K562 (cell line): ENCODE results near the gene MPHOSPH8. TPM values are rescaled to one million over a fixed set of nuclear protein-coding genes. Genes with fewer than 3 reads are reported as not detected.
A peak's percentile ranks its signal among the peaks of the same experiment; 100 is the strongest.

Source experiments
- ATAC-seq: fragments of 200-7000 bp; cut with Tn5 transposase; 3 replicates; pipeline ENCODE4 v1.9.1; 2020; ENCODE audit warnings: moderate library complexity
- BruUV-seq: library from RNA; stranded (reverse); fragments of 400-500 nt; replicated peaks from 2 replicates; lab custom pipeline; 2021; lab: Mats Ljungman, UMichigan
- CTCF ChIA-PET: fragments of 300-600 bp; formaldehyde crosslinking; extraction: SDS; loops from one replicate; lab custom pipeline; 2021; ENCODE audit warnings: low intra/inter-chr PET ratio; lab: Yijun Ruan, JAX
- POLR2A ChIA-PET: fragments of 300-600, 350-650 bp; sonication (Branson Sonifier 250); formaldehyde crosslinking; extraction: SDS; loops from one replicate; lab custom pipeline; 2021; ENCODE audit warnings: antibody characterized with exemption, inconsistent platforms; lab: Yijun Ruan, JAX
- DNase-seq, 4 experiments: peaks; one replicate each; pipeline versions ENCODE4 v3.0.0 to v3.0.0-alpha.2; 2011 to 2018; ENCODE audit warnings: low spot score in 3 of 4, mixed read lengths in 3 of 4; ENCODE audit errors: extremely low read depth in 1 of 4
- FAIRE-seq: peaks from 2 replicates; lab custom pipeline; 2011; peaks lifted over from hg19 to GRCh38; lab: Jason Lieb, UNC
- H2AFZ ChIP-seq: 2 replicates; pipeline ENCODE4 v1.6.0; 2011; ENCODE audit warnings: low read depth, low read length, control low read depth, inconsistent platforms
- H3K27ac ChIP-seq: fragments of 200-600 bp; 3 replicates; pipeline ENCODE4 v1.8.0; 2011; ENCODE audit warnings: low read depth, mild to moderate bottlenecking, control low read depth, inconsistent platforms, low read length, moderate library complexity, mixed read lengths; ENCODE audit errors: extremely low read depth
- H3K27me3 ChIP-seq, 2 experiments: fragments of 300-600 bp in 1 of 2; 2 replicates in 1 of 2; 3 replicates in 1 of 2; pipeline versions ENCODE4 v1.6.0 to v1.8.0; 2011; ENCODE audit warnings: inconsistent platforms in 2 of 2, low read length in 2 of 2, mild to moderate bottlenecking in 1 of 2, mixed read lengths in 1 of 2, moderate library complexity in 1 of 2; ENCODE audit not compliant: control insufficient read depth in 2 of 2, insufficient read depth in 2 of 2
- H3K36me3 ChIP-seq: fragments of 300-600 bp; 3 replicates; pipeline ENCODE4 v1.8.0; 2011; ENCODE audit warnings: mild to moderate bottlenecking, low read length, inconsistent platforms; ENCODE audit not compliant: control insufficient read depth, insufficient read depth
- H3K4me1 ChIP-seq, 2 experiments: fragments of 200-600 bp in 1 of 2; replicated peaks in 1 of 2; 2 replicates in 1 of 2; 3 replicates in 1 of 2; pipeline versions ENCODE4 v1.5.1 to v1.8.0; 2011; ENCODE audit warnings: inconsistent platforms in 2 of 2, low read length in 2 of 2, mild to moderate bottlenecking in 1 of 2, mixed read lengths in 1 of 2, moderate library complexity in 1 of 2; ENCODE audit not compliant: control insufficient read depth in 2 of 2, insufficient read depth in 2 of 2
- H3K4me2 ChIP-seq: 2 replicates; pipeline ENCODE4 v1.6.1; 2011; ENCODE audit warnings: low read length, control low read depth, inconsistent platforms, mixed read lengths; ENCODE audit not compliant: insufficient read depth
- H3K4me3 ChIP-seq: fragments of 200-600 bp; sonication (generic), shearing (Covaris generic); 2 replicates; pipeline ENCODE4 v1.5.1; 2016; ENCODE audit warnings: control low read depth, inconsistent platforms
- H3K79me2 ChIP-seq: fragments of 200-600 bp; 3 replicates; pipeline ENCODE4 v1.8.0; 2011; ENCODE audit warnings: low read length, inconsistent platforms; ENCODE audit not compliant: control insufficient read depth, insufficient read depth
- H3K9ac ChIP-seq, 2 experiments: 2 replicates each; pipeline versions ENCODE4 v1.6.0 to v1.6.1; 2011; ENCODE audit warnings: low read depth in 2 of 2, low read length in 2 of 2, control low read depth in 1 of 2, inconsistent platforms in 1 of 2, mild to moderate bottlenecking in 1 of 2, mixed read lengths in 1 of 2; ENCODE audit not compliant: insufficient read depth in 1 of 2
- H3K9me1 ChIP-seq: one replicate; pipeline ENCODE4 v1.6.0; 2011; ENCODE audit warnings: inconsistent platforms, mild to moderate bottlenecking, low read length, moderate library complexity; ENCODE audit not compliant: control insufficient read depth, insufficient read depth
- H3K9me3 ChIP-seq: replicated peaks from 2 replicates; pipeline ENCODE4 v1.5.1; 2011; ENCODE audit warnings: low read depth, low read length, inconsistent platforms; ENCODE audit not compliant: control insufficient read depth, insufficient read depth
- H4K20me1 ChIP-seq: replicated peaks from 2 replicates; pipeline ENCODE4 v1.6.1; 2011; ENCODE audit warnings: low read length, inconsistent platforms, mixed read lengths; ENCODE audit not compliant: control insufficient read depth, insufficient read depth
- JUN ChIP-seq, 2 experiments: sonication (generic) in 1 of 2; formaldehyde crosslinking in 1 of 2; IDR thresholded peaks; 2 replicates each; pipeline versions ENCODE4 v1.6.1 to v1.8.0; 2012 to 2022; ENCODE audit warnings: borderline replicate concordance in 2 of 2, mild to moderate bottlenecking in 2 of 2, improper control_type of control experiment in 1 of 2, low read depth in 1 of 2, low read length in 1 of 2, missing genetic modification reagents in 1 of 2
- SETDB1 ChIP-seq: IDR thresholded peaks from one replicate; pipeline ENCODE4 v1.6.1; 2012; ENCODE audit warnings: low read length, control low read depth, inconsistent platforms
- ZNF253 ChIP-seq: fragments of 250-450 bp; sonication (Bioruptor Pico); conservative IDR thresholded peaks from 2 replicates; pipeline ENCODE4 v1.6.1; 2021; ENCODE audit warnings: mild to moderate bottlenecking
- WGBS: fragments of 100-300 bp; shearing (Covaris generic); methylation state at CpG from one replicate; pipeline ENCODE4 v1.1.6; 2016; ENCODE audit warnings: low coverage, mixed read lengths; ENCODE audit not compliant: insufficient coverage; ENCODE audit errors: missing lambda C conversion rate; 5-methylcytosine and 5-hydroxymethylcytosine counted together
- in situ Hi-C: fragments of 300-500 bp; cut with MboI; formaldehyde crosslinking; loops from 4 replicates; pipeline ENCODE4 v1.15.0; 2018; ENCODE audit warnings: inconsistent platforms, mixed read lengths
- intact Hi-C: fragments of 100-400 bp; cut with micrococcal nuclease; formaldehyde crosslinking; loops from 2 replicates; pipeline ENCODE4 v1.14.2; 2022
- polyA plus RNA-seq, 8 experiments: library from polyadenylated mRNA; depleted of rRNA in 4 of 8; stranded (reverse) in 5 of 8; unstranded in 3 of 8; fragments of >200 nt; fragmentation: Nextera tagmentation in 2 of 8; fragmentation: Illumina TruSeq in 1 of 8; extraction: Ambion mirVana in 2 of 8; extraction: Trizol in 1 of 8; gene quantifications; 2 replicates each; pipeline versions ENCODE4 v1.2.1 to v1.2.3, GENCODE V29; 2011 to 2014; ENCODE audit warnings: inconsistent platforms in 1 of 8, missing spikeins in 1 of 8
- total RNA-seq, 7 experiments: library from RNA; depleted of rRNA in 6 of 7; stranded (reverse); fragments of >200 nt in 6 of 7; fragmentation: Illumina TruSeq in 2 of 7; extraction: Trizol in 2 of 7; gene quantifications; 2 replicates each; pipeline versions ENCODE4 v1.2.1 to v1.2.3, GENCODE V29; 2011 to 2021; ENCODE audit warnings: low replicate concordance in 1 of 7
- TF ChIP-seq, protein P1 (sequence below), 2 experiments: fragments of 450-650 bp in 1 of 2; sonication (generic) in 1 of 2; formaldehyde crosslinking in 1 of 2; IDR thresholded peaks in 1 of 2; conservative IDR thresholded peaks in 1 of 2; 2 replicates each; pipeline versions ENCODE4 v1.6.1 to v1.8.1; 2016 to 2023; ENCODE audit warnings: mild to moderate bottlenecking in 2 of 2, moderate library complexity in 2 of 2, inconsistent platforms in 1 of 2, missing genetic modification reagents in 1 of 2

Gene MPHOSPH8
- total and polyA plus RNA-seq, 9 of the 15 experiments (the other 6 are each of a cell fraction or from before 2014, with no cell fraction given), result 10.3 to 24.8 (median 16.6) TPM

GRCh38 chr13:19597523-19597922 is 35.9 kb upstream of the MPHOSPH8 start:
- no peak overlapping the region for H3K4me3 ChIP-seq
- H2AFZ ChIP-seq, result no peak overlapping the region
- no peaks in the 10 kb centered on the region for H3K9me3 ChIP-seq
- peaks cover 5% of the 10 kb centered on the region for H3K79me2 ChIP-seq
- ChIA-PET POLR2A (no interaction called here), CTCF (interaction anchor here (0.6 kb wide), 2 partner anchors 43 to 459 kb away, joined by 3 read pairs; no protein-coding TSS in a partner anchor)
- TF ChIP-seq, protein P1, sequence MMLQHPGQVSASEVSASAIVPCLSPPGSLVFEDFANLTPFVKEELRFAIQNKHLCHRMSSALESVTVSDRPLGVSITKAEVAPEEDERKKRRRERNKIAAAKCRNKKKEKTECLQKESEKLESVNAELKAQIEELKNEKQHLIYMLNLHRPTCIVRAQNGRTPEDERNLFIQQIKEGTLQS (IDR thresholded peaks at IDR 0.05), result peak; percentile 73
- TF ChIP-seq, protein P1 (CRISPR knock-in tag; conservative IDR thresholded peaks at IDR 0.05), result no peak
- no peak for TF ChIP-seq SETDB1
- 0 out of 2 replicates have a peak, but pooled peaks have one; percentile 38 for TF ChIP-seq JUN (IDR thresholded peaks at IDR 0.05; ENCODE audit: borderline replicate concordance, low read depth, low read length)
- no peak for TF ChIP-seq JUN (CRISPR knock-in tag; IDR thresholded peaks at IDR 0.05; ENCODE audit: borderline replicate concordance)
- no peak for TF ChIP-seq ZNF253 (CRISPR knock-in tag)
- intact Hi-C loops (no loop called here), in situ Hi-C loops (no loop called here)
- no peaks in the 10 kb centered on the region for H3K27me3 ChIP-seq
- H4K20me1 ChIP-seq, result no peaks in the 10 kb centered on the region
- H3K27ac ChIP-seq, result no peak overlapping the region
- no peak for ATAC-seq
- no peaks in the 10 kb centered on the region for H3K9me1 ChIP-seq
- peaks cover 0 to 10% of the 10 kb centered on the region in 2 experiments; a peak in 2 of 5 replicates for H3K4me1 ChIP-seq
- no peak overlapping the region for H3K9ac ChIP-seq
- FAIRE-seq, result no peak
- WGBS, result 21% methylated on average over 5 of the region's 5 CpGs
- no peaks in the 10 kb centered on the region for H3K36me3 ChIP-seq
- H3K4me2 ChIP-seq, result no peak overlapping the region
- BruUV-seq, result no TSS peak
- DNase-seq, result no peak
